GM12878 (cell line): ENCODE measurements around the gene C6orf120. TPM values are rescaled to one million over a fixed set of nuclear protein-coding genes. Genes with fewer than 3 reads are reported as not detected.

Source experiments
- ATAC-seq: fragments of 200-7000 bp; cut with Tn5 transposase; 3 replicates; pipeline ENCODE4 v1.9.1; 2020; ENCODE audit warnings: mild to moderate bottlenecking, moderate library complexity
- BruUV-seq: library from RNA; stranded (reverse); fragments of 400-500 nt; replicated peaks from 2 replicates; lab custom pipeline; 2021; lab: Mats Ljungman, UMichigan
- CTCF ChIA-PET: fragments of 300-600 bp; sonication (Branson Sonifier 250); formaldehyde crosslinking; extraction: SDS; loops from one replicate; lab custom pipeline; 2021; ENCODE audit warnings: inconsistent platforms; lab: Yijun Ruan, JAX
- POLR2A ChIA-PET: fragments of 350-600 bp; formaldehyde crosslinking; extraction: SDS; loops from one replicate; lab custom pipeline; 2021; ENCODE audit warnings: inconsistent platforms; lab: Charles Lee
- RAD21 ChIA-PET: fragments of 300-600 bp; sonication (Branson Sonifier 250); formaldehyde crosslinking; loops from one replicate; lab custom pipeline; 2023; ENCODE audit warnings: antibody characterized with exemption; ENCODE audit not compliant: unreplicated experiment; lab: Charles Lee
- SMC1A ChIA-PET: fragments of 300-600 bp; sonication (Branson Sonifier 250); formaldehyde crosslinking; loops from one replicate; lab custom pipeline; 2023; ENCODE audit not compliant: unreplicated experiment, uncharacterized antibody; lab: Charles Lee
- DNase-seq: peaks from one replicate; pipeline ENCODE4 v3.0.0-alpha.2; 2011; ENCODE audit warnings: low read depth, low spot score
- FAIRE-seq: peaks from 3 replicates; lab custom pipeline; 2011; peaks lifted over from hg19 to GRCh38; lab: Jason Lieb, UNC
- H2AFZ ChIP-seq: 2 replicates; pipeline ENCODE4 v1.6.0; 2011; ENCODE audit warnings: low read depth, low read length, control low read depth; ENCODE audit not compliant: control insufficient read depth
- H3K27ac ChIP-seq: 2 replicates; pipeline ENCODE4 v1.5.1; 2011; ENCODE audit warnings: control low read depth; ENCODE audit not compliant: control insufficient read depth, insufficient read depth
- H3K27me3 ChIP-seq, 2 experiments: replicated peaks in 1 of 2; 2 replicates each; pipeline versions ENCODE4 v1.6.0 to v1.6.1; 2011; ENCODE audit warnings: low read length in 1 of 2; ENCODE audit not compliant: control insufficient read depth in 2 of 2, insufficient read depth in 2 of 2
- H3K36me3 ChIP-seq, 2 experiments: 2 replicates each; pipeline ENCODE4 v1.5.1; 2011; ENCODE audit warnings: low read length in 1 of 2; ENCODE audit not compliant: control insufficient read depth in 2 of 2, insufficient read depth in 2 of 2
- H3K4me1 ChIP-seq: 2 replicates; pipeline ENCODE4 v1.6.1; 2011; ENCODE audit warnings: mild to moderate bottlenecking, low read length, moderate library complexity, mixed read lengths; ENCODE audit not compliant: control insufficient read depth, insufficient read depth
- H3K4me2 ChIP-seq: 2 replicates; pipeline ENCODE4 v1.6.0; 2011; ENCODE audit warnings: control low read depth; ENCODE audit not compliant: control insufficient read depth, insufficient read depth
- H3K4me3 ChIP-seq: fragments of 200-600 bp; sonication (generic); 2 replicates; pipeline ENCODE4 v1.5.1; 2016
- H3K79me2 ChIP-seq: 2 replicates; pipeline ENCODE4 v1.6.0; 2011; ENCODE audit warnings: low read length; ENCODE audit not compliant: control insufficient read depth, insufficient read depth
- H3K9ac ChIP-seq: 2 replicates; pipeline ENCODE4 v1.8.0; 2011; ENCODE audit warnings: low read length, control low read depth, mixed read lengths; ENCODE audit not compliant: control insufficient read depth, insufficient read depth
- H3K9me3 ChIP-seq: replicated peaks from 3 replicates; pipeline ENCODE4 v1.5.1; 2011; ENCODE audit warnings: mild to moderate bottlenecking, low read length; ENCODE audit not compliant: control insufficient read depth, insufficient read depth
- H4K20me1 ChIP-seq: 2 replicates; pipeline ENCODE4 v1.6.0; 2011; ENCODE audit not compliant: control insufficient read depth, insufficient read depth
- EP300 ChIP-seq, 2 experiments: fragments of 150-350 bp in 1 of 2; IDR thresholded peaks; 2 replicates each; pipeline ENCODE4 v1.6.1; 2011 to 2012; ENCODE audit warnings: low read depth in 2 of 2, low read length in 2 of 2, borderline replicate concordance in 1 of 2, improper control_type of control experiment in 1 of 2, inconsistent platforms in 1 of 2; ENCODE audit not compliant: control insufficient read depth in 1 of 2
- IKZF1 ChIP-seq: fragments of 450-650 bp; conservative IDR thresholded peaks from 2 replicates; pipeline ENCODE4 v1.6.1; 2017; ENCODE audit warnings: antibody characterized with exemption, mild to moderate bottlenecking
- JUNB ChIP-seq: IDR thresholded peaks from 2 replicates; pipeline ENCODE4 v1.6.1; 2016; ENCODE audit warnings: antibody characterized with exemption, mild to moderate bottlenecking
- KDM1A ChIP-seq: fragments of 200-600 bp; sonication (generic); IDR thresholded peaks from 2 replicates; pipeline ENCODE4 v1.6.1; 2016; ENCODE audit warnings: borderline replicate concordance
- STAT3 ChIP-seq: IDR thresholded peaks from 2 replicates; pipeline ENCODE4 v1.6.1; 2011; ENCODE audit warnings: low read depth, low read length, improper control_type of control experiment
- TAF1 ChIP-seq: IDR thresholded peaks from 2 replicates; pipeline ENCODE4 v1.6.1; 2011; ENCODE audit warnings: mild to moderate bottlenecking, low read depth, low read length, borderline replicate concordance
- TCF7 ChIP-seq: IDR thresholded peaks from 2 replicates; pipeline ENCODE4 v1.6.1; 2014; ENCODE audit warnings: antibody characterized with exemption, borderline replicate concordance
- ZBED1 ChIP-seq: IDR thresholded peaks from 2 replicates; pipeline ENCODE4 v1.6.1; 2016; ENCODE audit warnings: borderline replicate concordance
- WGBS: methylation state at CpG from one replicate; pipeline ENCODE4 v1.1.6; 2016; ENCODE audit warnings: low lambda C conversion rate; ENCODE audit not compliant: insufficient replicate concordance, insufficient coverage; ENCODE audit errors: missing lambda C conversion rate; 5-methylcytosine and 5-hydroxymethylcytosine counted together
- in situ Hi-C: fragments of 300-500 bp; cut with MboI; formaldehyde crosslinking; loops from 9 replicates; pipeline ENCODE4 v1.14.3; 2018; ENCODE audit warnings: mixed read lengths
- intact Hi-C: fragments of 100-400 bp; cut with micrococcal nuclease; formaldehyde crosslinking; loops from one replicate; pipeline ENCODE4 v1.14.2; 2022; ENCODE audit not compliant: unreplicated experiment
- polyA plus RNA-seq, 11 experiments: library from polyadenylated mRNA; depleted of rRNA in 4 of 11; unstranded in 6 of 11; stranded (reverse) in 5 of 11; fragments of >200 nt; fragmentation: Nextera tagmentation in 4 of 11; fragmentation: Illumina TruSeq in 1 of 11; extraction: Ambion mirVana in 4 of 11; extraction: Trizol in 1 of 11; gene quantifications; 1 replicate in 1 of 11; 2 replicates in 10 of 11; pipeline versions ENCODE4 v1.2.1 to v1.2.3, GENCODE V29; 2011 to 2016; ENCODE audit warnings: inconsistent platforms in 2 of 11, missing spikeins in 2 of 11, low read depth in 1 of 11
- total RNA-seq, 4 experiments: library from RNA; depleted of rRNA in 3 of 4; stranded (reverse); fragments of >200 nt in 3 of 4; fragmentation: Illumina TruSeq in 1 of 4; extraction: Trizol in 1 of 4; gene quantifications; 2 replicates each; pipeline versions ENCODE4 v1.2.1 to v1.2.3, GENCODE V29; 2013 to 2021
- TF ChIP-seq, protein P1 (sequence below): fragments of 450-650 bp; formaldehyde crosslinking; IDR thresholded peaks from 2 replicates; pipeline ENCODE4 v1.4.0; 2022; ENCODE audit warnings: mild to moderate bottlenecking, moderate library complexity
- TF ChIP-seq, protein P2 (sequence below): IDR thresholded peaks from 2 replicates; pipeline ENCODE4 v1.6.1; 2012; ENCODE audit warnings: low read depth, low read length, improper control_type of control experiment
- TF ChIP-seq, protein P3 (sequence below): fragments of 150-350 bp; IDR thresholded peaks from 2 replicates; pipeline ENCODE4 v1.6.1; 2016; ENCODE audit warnings: low read depth, low read length

The C6orf120 gene
- total and polyA plus RNA-seq, 10 of the 15 experiments (the other 5 are each of a cell fraction or from before 2014, with no cell fraction given) = 3.6 to 23.9 (median 18.2) TPM

DNA sequence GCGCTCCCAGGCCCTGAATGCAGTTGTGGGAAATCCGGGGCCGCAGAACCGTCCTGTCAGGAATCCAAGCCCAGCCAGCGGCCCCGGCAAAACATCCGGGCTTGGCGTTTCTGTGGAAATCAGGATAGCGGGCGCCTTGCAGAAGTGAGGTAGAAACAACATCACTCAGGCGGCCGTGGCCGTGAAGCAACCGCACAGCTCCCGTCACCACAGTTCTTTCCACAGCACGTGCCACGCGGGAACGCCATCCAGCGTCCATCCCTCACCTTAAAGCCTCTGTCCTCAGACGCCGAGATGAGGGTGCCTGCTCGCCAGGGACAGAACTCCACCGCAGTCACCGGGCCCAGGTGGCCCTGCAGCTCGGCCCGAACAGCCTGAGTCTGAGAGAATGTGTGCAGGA, 34.2 kb upstream of the C6orf120 start (continued):
- TF ChIP-seq, protein P1, sequence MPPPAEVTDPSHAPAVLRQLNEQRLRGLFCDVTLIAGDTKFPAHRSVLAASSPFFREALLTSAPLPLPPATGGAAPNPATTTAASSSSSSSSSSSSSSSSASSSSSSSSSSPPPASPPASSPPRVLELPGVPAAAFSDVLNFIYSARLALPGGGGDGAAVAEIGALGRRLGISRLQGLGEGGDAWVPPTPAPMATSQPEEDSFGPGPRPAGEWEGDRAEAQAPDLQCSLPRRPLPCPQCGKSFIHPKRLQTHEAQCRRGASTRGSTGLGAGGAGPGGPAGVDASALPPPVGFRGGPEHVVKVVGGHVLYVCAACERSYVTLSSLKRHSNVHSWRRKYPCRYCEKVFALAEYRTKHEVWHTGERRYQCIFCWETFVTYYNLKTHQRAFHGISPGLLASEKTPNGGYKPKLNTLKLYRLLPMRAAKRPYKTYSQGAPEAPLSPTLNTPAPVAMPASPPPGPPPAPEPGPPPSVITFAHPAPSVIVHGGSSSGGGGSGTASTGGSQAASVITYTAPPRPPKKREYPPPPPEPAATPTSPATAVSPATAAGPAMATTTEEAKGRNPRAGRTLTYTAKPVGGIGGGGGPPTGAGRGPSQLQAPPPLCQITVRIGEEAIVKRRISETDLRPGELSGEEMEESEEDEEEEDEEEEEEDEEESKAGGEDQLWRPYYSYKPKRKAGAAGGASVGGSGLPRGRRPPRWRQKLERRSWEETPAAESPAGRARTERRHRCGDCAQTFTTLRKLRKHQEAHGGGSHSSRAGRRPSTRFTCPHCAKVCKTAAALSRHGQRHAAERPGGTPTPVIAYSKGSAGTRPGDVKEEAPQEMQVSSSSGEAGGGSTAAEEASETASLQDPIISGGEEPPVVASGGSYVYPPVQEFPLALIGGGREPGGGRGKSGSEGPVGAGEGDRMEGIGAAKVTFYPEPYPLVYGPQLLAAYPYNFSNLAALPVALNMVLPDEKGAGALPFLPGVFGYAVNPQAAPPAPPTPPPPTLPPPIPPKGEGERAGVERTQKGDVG (CRISPR knock-in tag) = no peak
- no peak for TF ChIP-seq STAT3

DNA sequence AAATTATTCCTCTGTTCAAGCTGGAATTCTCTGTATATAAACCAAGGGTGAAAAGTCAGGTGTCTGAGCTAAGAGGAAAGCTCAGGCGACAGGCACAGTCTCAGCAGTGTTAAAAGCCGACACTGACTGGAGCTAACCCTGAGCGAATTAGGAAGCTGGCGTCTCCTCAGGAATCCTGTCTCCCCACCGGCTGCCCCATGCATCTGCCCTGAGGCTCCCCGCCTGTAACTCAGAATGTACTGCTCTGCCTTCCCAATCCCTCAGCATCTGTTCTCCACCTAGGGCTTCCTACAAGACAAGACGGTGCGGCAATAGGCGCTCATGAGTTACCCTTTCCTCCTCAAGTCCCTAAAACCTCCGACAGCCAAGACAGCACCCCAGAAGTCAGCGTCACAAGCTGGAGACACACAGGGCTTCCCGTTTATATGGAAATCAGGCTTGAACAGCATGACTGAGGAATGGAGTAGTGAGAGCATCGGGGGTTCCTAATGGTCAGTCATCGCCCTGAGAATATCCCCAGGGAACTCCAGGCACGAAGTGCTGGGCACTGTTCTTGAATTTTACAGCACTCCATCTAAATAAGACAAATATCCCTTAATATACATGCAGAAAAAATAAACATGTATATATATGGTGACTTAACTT, 33.6 kb upstream of the C6orf120 start:
- H3K9ac ChIP-seq = no peak overlapping the region
- H3K9me3 ChIP-seq = no peaks in the 10 kb centered on the region
- no peak overlapping the region for H3K4me2 ChIP-seq
- intact Hi-C loops = no loop called here
- ATAC-seq = no peak
- no peaks in the 10 kb centered on the region for H4K20me1 ChIP-seq
- peaks cover 3 to 9% of the 10 kb centered on the region in 2 experiments for H3K36me3 ChIP-seq
- RAD21 ChIA-PET = no interaction called here
- H3K4me3 ChIP-seq = no peak overlapping the region
- H3K4me1 ChIP-seq = no peaks in the 10 kb centered on the region
- POLR2A ChIA-PET = no interaction called here
- no peak for TF ChIP-seq TAF1
- TF ChIP-seq TCF7 = no peak
- TF ChIP-seq KDM1A = no peak
- TF ChIP-seq EP300 (IDR thresholded peaks at IDR 0.05; ENCODE audit: borderline replicate concordance in 1 of 2, control insufficient read depth in 1 of 2, low read depth in 2 of 2, low read length in 2 of 2) = no peak
- no peak for TF ChIP-seq JUNB
- TF ChIP-seq, protein P2, sequence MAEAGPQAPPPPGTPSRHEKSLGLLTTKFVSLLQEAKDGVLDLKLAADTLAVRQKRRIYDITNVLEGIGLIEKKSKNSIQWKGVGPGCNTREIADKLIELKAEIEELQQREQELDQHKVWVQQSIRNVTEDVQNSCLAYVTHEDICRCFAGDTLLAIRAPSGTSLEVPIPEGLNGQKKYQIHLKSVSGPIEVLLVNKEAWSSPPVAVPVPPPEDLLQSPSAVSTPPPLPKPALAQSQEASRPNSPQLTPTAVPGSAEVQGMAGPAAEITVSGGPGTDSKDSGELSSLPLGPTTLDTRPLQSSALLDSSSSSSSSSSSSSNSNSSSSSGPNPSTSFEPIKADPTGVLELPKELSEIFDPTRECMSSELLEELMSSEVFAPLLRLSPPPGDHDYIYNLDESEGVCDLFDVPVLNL = no peak
- no peak for TF ChIP-seq ZBED1
- TF ChIP-seq IKZF1 = no peak
- TF ChIP-seq, protein P3, sequence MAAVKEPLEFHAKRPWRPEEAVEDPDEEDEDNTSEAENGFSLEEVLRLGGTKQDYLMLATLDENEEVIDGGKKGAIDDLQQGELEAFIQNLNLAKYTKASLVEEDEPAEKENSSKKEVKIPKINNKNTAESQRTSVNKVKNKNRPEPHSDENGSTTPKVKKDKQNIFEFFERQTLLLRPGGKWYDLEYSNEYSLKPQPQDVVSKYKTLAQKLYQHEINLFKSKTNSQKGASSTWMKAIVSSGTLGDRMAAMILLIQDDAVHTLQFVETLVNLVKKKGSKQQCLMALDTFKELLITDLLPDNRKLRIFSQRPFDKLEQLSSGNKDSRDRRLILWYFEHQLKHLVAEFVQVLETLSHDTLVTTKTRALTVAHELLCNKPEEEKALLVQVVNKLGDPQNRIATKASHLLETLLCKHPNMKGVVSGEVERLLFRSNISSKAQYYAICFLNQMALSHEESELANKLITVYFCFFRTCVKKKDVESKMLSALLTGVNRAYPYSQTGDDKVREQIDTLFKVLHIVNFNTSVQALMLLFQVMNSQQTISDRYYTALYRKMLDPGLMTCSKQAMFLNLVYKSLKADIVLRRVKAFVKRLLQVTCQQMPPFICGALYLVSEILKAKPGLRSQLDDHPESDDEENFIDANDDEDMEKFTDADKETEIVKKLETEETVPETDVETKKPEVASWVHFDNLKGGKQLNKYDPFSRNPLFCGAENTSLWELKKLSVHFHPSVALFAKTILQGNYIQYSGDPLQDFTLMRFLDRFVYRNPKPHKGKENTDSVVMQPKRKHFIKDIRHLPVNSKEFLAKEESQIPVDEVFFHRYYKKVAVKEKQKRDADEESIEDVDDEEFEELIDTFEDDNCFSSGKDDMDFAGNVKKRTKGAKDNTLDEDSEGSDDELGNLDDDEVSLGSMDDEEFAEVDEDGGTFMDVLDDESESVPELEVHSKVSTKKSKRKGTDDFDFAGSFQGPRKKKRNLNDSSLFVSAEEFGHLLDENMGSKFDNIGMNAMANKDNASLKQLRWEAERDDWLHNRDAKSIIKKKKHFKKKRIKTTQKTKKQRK = no peak
- SMC1A ChIA-PET = no interaction called here
- CTCF ChIA-PET = no interaction called here
- H3K79me2 ChIP-seq = no peaks in the 10 kb centered on the region
- no TSS peak for BruUV-seq
- H2AFZ ChIP-seq = no peak overlapping the region
- no peak for DNase-seq
- FAIRE-seq = no peak
- H3K27me3 ChIP-seq = no peaks in the 10 kb centered on the region
- no peak overlapping the region for H3K27ac ChIP-seq
- in situ Hi-C loops = no loop called here
- 95% methylated on average over 15 of the region's 15 CpGs for WGBS
